ENCODE measurements around the gene TBCA. TPM values are rescaled to one million over a fixed set of nuclear protein-coding genes. Genes with fewer than 3 reads are reported as not detected.

TBCA gene
- total and polyA plus RNA-seq, 2 of the 13 experiments (the other 11 are each of a cell fraction or from before 2014, with no cell fraction given): 93.8 to 309 TPM

DNA sequence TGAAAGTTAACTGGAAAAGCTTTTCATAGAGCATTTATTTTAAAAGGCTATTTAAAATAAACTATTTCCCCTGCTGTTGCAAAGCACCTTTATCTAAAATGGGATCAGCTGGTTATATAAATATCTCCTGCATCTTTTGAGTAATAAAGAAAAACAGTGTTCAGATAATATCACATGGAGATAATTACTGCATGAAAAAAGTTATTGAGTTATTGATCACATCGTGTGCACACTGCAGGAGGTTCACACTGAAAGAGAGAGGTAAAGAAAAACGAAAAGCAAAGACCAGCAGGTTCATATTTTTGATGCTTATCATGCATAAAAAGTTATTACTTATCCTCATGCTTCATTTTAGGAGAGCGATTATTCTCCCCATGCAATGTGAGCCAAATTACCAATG lies 82.2 kb downstream of the TBCA start:
- no peak overlapping the region for H2AFZ ChIP-seq (ENCODE audit: low read length)
- no peak for ATAC-seq
- H3K4me3 ChIP-seq (replicated peaks in 1 of 3; ENCODE audit: insufficient read depth in 1 of 3, low read depth in 2 of 3, low read length in 3 of 3): no peak overlapping the region
- no peak for FAIRE-seq
- intact Hi-C loops (cut with micrococcal nuclease; ENCODE audit: unreplicated experiment): no loop called here
- H3K79me2 ChIP-seq (ENCODE audit: insufficient read depth, low read length): peaks cover 34% of the 10 kb centered on the region
- no peak overlapping the region for H3K9ac ChIP-seq (ENCODE audit: insufficient read depth, low read depth, low read length)
- no peaks in the 10 kb centered on the region; a peak in 1 of 5 replicates for H3K27me3 ChIP-seq (ENCODE audit: control insufficient read depth in 1 of 2, insufficient read depth in 2 of 2, low read length in 2 of 2)
- H3K27ac ChIP-seq (ENCODE audit: extremely low read length, insufficient read depth, low read length): no peak overlapping the region
- 95% methylated on average over 3 of the region's 3 CpGs for WGBS (ENCODE audit: low lambda C conversion rate)
- POLR2A ChIA-PET: no interaction called here
- no peak overlapping the region for H3K4me2 ChIP-seq (ENCODE audit: low read depth, low read length)
- no peak for TF ChIP-seq ZNF615 (CRISPR knock-in tag; IDR thresholded peaks at IDR 0.05; ENCODE audit: borderline replicate concordance)
- no peak for TF ChIP-seq TAF15 (IDR thresholded peaks at IDR 0.05; ENCODE audit: low read depth, low read length, poor library complexity, severe bottlenecking)
- no peak for TF ChIP-seq ZNF572 (CRISPR knock-in tag; IDR thresholded peaks at IDR 0.05)
- TF ChIP-seq, protein P1, sequence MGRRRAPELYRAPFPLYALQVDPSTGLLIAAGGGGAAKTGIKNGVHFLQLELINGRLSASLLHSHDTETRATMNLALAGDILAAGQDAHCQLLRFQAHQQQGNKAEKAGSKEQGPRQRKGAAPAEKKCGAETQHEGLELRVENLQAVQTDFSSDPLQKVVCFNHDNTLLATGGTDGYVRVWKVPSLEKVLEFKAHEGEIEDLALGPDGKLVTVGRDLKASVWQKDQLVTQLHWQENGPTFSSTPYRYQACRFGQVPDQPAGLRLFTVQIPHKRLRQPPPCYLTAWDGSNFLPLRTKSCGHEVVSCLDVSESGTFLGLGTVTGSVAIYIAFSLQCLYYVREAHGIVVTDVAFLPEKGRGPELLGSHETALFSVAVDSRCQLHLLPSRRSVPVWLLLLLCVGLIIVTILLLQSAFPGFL (CRISPR knock-in tag; IDR thresholded peaks at IDR 0.05): no peak
- TF ChIP-seq ZFY (CRISPR knock-in tag; IDR thresholded peaks at IDR 0.05): no peak
- TF ChIP-seq RCOR2 (CRISPR knock-in tag; IDR thresholded peaks at IDR 0.05): no peak
- TF ChIP-seq REXO4 (CRISPR knock-in tag; IDR thresholded peaks at IDR 0.05; ENCODE audit: borderline replicate concordance): no peak
- TF ChIP-seq PLRG1 (conservative IDR thresholded peaks at IDR 0.05): no peak
- TF ChIP-seq BRCA1 (CRISPR knock-in tag; IDR thresholded peaks at IDR 0.05): no peak
- TF ChIP-seq SNAPC2 (CRISPR knock-in tag; IDR thresholded peaks at IDR 0.05): no peak
- no TSS peak for BruUV-seq (replicated peaks)
- H3K36me3 ChIP-seq (replicated peaks in 1 of 2; ENCODE audit: control insufficient read depth in 1 of 2, insufficient read depth in 2 of 2, low read length in 2 of 2): peaks cover 0 to 7% of the 10 kb centered on the region in 2 experiments; a peak in 3 of 5 replicates
- no peaks in the 10 kb centered on the region for H3K4me1 ChIP-seq (ENCODE audit: insufficient read depth, low read length)
- H3K9me3 ChIP-seq (ENCODE audit: low read length): no peaks in the 10 kb centered on the region
- H4K20me1 ChIP-seq (ENCODE audit: insufficient read depth, low read length): 0 out of 2 replicates have a peak, but pooled peaks cover 5% of the 10 kb centered on the region
- in situ Hi-C loops (cut with HindIII; ENCODE audit: extremely low pct_ligation_motif_present, low pct_unique_long_range_greater_than_20kb): no loop called here
- CTCF ChIA-PET (ENCODE audit: low intra/inter-chr PET ratio, low total read pairs): no interaction called here
- DNase-seq (ENCODE audit: low spot score): no peak

Measured in HepG2 (cell line).